Tibial nerve (tissue), 4 donors: ENCODE data around the gene GCHFR.

Experiments used
- CTCF ChIP-seq, 5 experiments: fragments of 200-600 bp in 3 of 5; fragments of 450-650 bp in 2 of 5; sonication (generic) in 3 of 5; IDR thresholded peaks; one replicate each; pipeline ENCODE4 v1.5.1; 2016 to 2019; ENCODE audit warnings: antibody characterized with exemption in 5 of 5, mild to moderate bottlenecking in 3 of 5, moderate library complexity in 2 of 5
- EP300 ChIP-seq, 2 donors: sonication (generic); formaldehyde crosslinking; IDR thresholded peaks; one replicate each; pipeline ENCODE4 v1.6.1; 2017; ENCODE audit warnings: antibody characterized with exemption in 2 of 2, mild to moderate bottlenecking in 1 of 2
- POLR2A ChIP-seq, 2 donors: fragments of 450-650 bp; IDR thresholded peaks; one replicate each; pipeline ENCODE4 v1.6.1; 2017; ENCODE audit warnings: antibody characterized with exemption in 2 of 2, mild to moderate bottlenecking in 2 of 2, moderate library complexity in 2 of 2

- TF ChIP-seq CTCF (IDR thresholded peaks at IDR 0.05) (no peak), EP300 (IDR thresholded peaks at IDR 0.05) (no peak), POLR2A (IDR thresholded peaks at IDR 0.05) (no peak)
These were observed 6.9 kb upstream of the GCHFR start for GRCh38 chr15:40756938-40757337.
